ENCODE data around the gene CSMD2. TPM values are rescaled to one million over a fixed set of nuclear protein-coding genes. Genes with fewer than 3 reads are reported as not detected.

CSMD2 gene
- total and polyA plus RNA-seq, 7 donors: under 0.01 to 0.83 (median 0.16) TPM

GRCh38 chr1:33718186-33718585 is 446.8 kb downstream of the CSMD2 start:
- H3K27me3 ChIP-seq: peaks cover 0 to 4% (median 0%) of the 10 kb centered on the region in 3 donors
- H3K4me3 ChIP-seq: no peak overlapping the region
- 91% methylated on average over 3 of the region's 3 CpGs for WGBS, 2 donors
- no peak for DNase-seq
- no peaks in the 10 kb centered on the region for H3K9me3 ChIP-seq
- H3K4me1 ChIP-seq: no peaks in the 10 kb centered on the region
- no peak overlapping the region for H3K27ac ChIP-seq
- H3K36me3 ChIP-seq: no peaks in the 10 kb centered on the region
- intact Hi-C loops (cut with DNase I): no loop called here
- TF ChIP-seq POLR2A (IDR thresholded peaks at IDR 0.05) (no peak), EP300 (IDR thresholded peaks at IDR 0.05) (no peak), POLR2AphosphoS5 (IDR thresholded peaks at IDR 0.05) (no peak), CTCF (IDR thresholded peaks at IDR 0.05) (no peak)

DNA sequence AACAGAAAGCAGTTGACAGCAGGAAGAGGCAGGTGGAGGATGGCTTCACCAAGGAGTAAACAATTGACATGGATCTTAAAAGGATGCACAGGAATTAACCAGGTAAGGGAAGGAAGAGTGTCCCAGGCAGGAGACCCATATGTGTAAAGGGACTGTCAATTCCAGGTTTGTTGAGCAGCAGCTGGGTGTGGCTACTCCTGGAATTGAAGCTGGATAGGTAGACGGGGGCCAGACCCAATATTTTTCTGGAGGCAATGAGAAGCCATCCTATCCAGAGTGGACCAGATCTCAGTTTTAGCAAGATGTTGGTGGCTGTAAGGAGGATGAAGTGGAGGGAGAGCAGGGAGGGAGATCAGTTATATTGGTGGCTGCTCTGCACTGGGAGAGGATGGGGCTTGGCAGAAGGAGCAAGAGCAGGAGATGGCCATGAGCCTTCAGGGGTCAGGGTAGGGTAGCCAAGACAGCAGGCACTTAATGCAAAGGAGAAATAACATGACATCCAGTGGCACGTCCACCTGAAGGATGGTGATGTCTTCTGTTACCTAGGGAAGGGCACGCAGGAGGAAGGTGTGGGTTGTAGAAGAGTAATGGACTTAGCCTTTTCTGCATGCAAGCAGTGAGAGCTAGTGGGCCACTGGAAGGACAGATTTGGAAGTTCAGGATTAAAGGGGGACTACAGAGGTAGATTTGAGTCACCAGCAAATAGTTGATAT is 447.9 kb downstream of the CSMD2 start:
- intact Hi-C loops (cut with DNase I): no loop called here
- H3K27me3 ChIP-seq: peaks cover 0 to 10% (median 0%) of the 10 kb centered on the region in 3 donors
- WGBS, 2 donors: 70 to 80% methylated on average over 3 of the region's 3 CpGs
- H3K27ac ChIP-seq: no peak overlapping the region
- TF ChIP-seq CTCF (IDR thresholded peaks at IDR 0.05) (no peak), EP300 (IDR thresholded peaks at IDR 0.05) (no peak), POLR2AphosphoS5 (IDR thresholded peaks at IDR 0.05) (no peak), POLR2A (IDR thresholded peaks at IDR 0.05) (no peak)
- no peaks in the 10 kb centered on the region for H3K4me1 ChIP-seq
- DNase-seq: no peak
- no peaks in the 10 kb centered on the region for H3K36me3 ChIP-seq
- no peak overlapping the region for H3K4me3 ChIP-seq
- no peaks in the 10 kb centered on the region for H3K9me3 ChIP-seq

DNA sequence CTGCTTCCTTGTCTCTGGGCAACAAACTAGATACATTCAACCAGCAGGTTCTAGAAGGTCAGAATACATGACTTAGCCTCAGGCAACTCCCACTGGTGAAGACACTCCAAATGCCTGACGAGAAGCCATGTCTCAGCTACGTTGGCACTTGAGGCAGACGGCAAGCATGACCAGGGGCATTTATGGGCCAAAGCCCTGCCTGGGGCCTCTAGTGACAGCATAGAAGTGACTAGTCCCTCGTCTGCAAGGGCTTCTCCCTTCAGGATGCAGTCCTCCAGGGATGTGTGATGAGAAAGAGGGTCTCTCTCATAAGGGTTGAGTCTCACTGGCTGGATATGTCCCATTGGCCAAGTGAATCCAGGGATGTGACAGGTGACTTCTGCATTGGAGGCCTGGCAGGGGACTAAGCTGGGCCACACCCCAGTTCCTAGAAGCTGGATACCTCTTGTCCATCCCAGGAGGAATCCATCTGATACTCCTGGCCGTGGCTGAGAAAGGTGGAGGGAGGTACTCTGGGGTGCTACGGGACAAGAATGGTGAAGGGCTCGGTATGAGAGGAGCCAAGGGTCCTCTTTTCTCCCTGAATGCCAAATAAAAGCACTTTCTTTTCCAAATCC is 449.7 kb downstream of the CSMD2 start:
- H3K4me1 ChIP-seq: no peaks in the 10 kb centered on the region
- no peak for TF ChIP-seq POLR2AphosphoS5 (IDR thresholded peaks at IDR 0.05)
- intact Hi-C loops (cut with DNase I): no loop called here
- DNase-seq: no peak
- no peak overlapping the region for H3K27ac ChIP-seq
- H3K36me3 ChIP-seq: no peaks in the 10 kb centered on the region
- H3K4me3 ChIP-seq: no peak overlapping the region
- no peaks in the 10 kb centered on the region for H3K9me3 ChIP-seq
- peaks cover 0 to 10% (median 0%) of the 10 kb centered on the region in 3 donors for H3K27me3 ChIP-seq
- 75 to 81% methylated on average over 7 of the region's 7 CpGs for WGBS, 2 donors

DNA sequence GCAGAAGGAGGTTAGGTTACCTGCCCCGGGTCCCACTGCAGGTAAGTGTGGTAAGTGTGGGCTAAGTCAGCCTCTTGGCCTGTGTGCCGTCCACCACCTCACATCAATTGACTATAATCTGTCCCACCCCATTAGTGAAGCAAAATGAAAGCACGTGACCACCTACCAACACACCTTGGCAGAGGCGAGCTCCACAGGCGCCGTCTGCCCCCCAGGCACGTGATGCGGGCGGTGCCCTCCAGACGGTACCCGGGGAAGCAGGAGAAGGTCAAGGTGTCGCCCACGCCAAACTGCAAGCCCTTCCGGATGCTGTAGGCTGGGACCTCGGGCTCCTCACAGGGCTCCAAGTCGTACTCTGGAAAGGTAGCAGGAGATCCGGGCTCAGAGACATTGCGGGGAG is 450.6 kb downstream of the CSMD2 start:
- Histone ChIP-seq H3K27me3 (peaks cover 0 to 10% (median 0%) of the 10 kb centered on the region in 3 donors), H3K9me3 (no peaks in the 10 kb centered on the region), H3K36me3 (no peaks in the 10 kb centered on the region), H3K4me1 (no peaks in the 10 kb centered on the region), H3K4me3 (no peak overlapping the region), H3K27ac (no peak overlapping the region)
- TF ChIP-seq POLR2A (IDR thresholded peaks at IDR 0.05): no peak
- no peak for TF ChIP-seq POLR2AphosphoS5 (IDR thresholded peaks at IDR 0.05)
- no peak for TF ChIP-seq CTCF (IDR thresholded peaks at IDR 0.05)
- TF ChIP-seq EP300 (IDR thresholded peaks at IDR 0.05): no peak
- WGBS, 2 donors: 87 to 91% methylated on average over 18 of the region's 18 CpGs
- no peak for DNase-seq
- intact Hi-C loops (cut with DNase I): no loop called here

- no peak for DNase-seq
- TF ChIP-seq POLR2AphosphoS5 (IDR thresholded peaks at IDR 0.05) (no peak), POLR2A (IDR thresholded peaks at IDR 0.05) (no peak), CTCF (IDR thresholded peaks at IDR 0.05) (no peak), EP300 (IDR thresholded peaks at IDR 0.05) (no peak)
- Histone ChIP-seq H3K9me3 (no peaks in the 10 kb centered on the region), H3K27ac (no peak overlapping the region), H3K36me3 (no peaks in the 10 kb centered on the region), H3K4me3 (no peak overlapping the region), H3K27me3 (peaks cover 0 to 10% (median 0%) of the 10 kb centered on the region in 3 donors), H3K4me1 (no peaks in the 10 kb centered on the region)
- intact Hi-C loops (cut with DNase I): no loop called here
- WGBS, 2 donors: 63 to 68% methylated on average over 9 of the region's 9 CpGs
Measured at GRCh38 chr1:33713058-33713877, 451.8 kb downstream of the CSMD2 start.

Data from sigmoid colon (tissue), 7 donors.